Activated CD4-positive, alpha-beta T cell treated with anti-CD3 and anti-CD28 coated beads for 1 hour (primary cell): Measurements from ENCODE around the gene RTL3.

Experiments
- DNase-seq: peaks from one replicate; pipeline ENCODE4 v3.0.0-alpha.2; 2020

RTL3 gene

GRCh38 chrX:78614264-78614663 is 44.9 kb downstream of the RTL3 start:
- no peak for DNase-seq
